GM20431 (cell line): Measurements from ENCODE around the gene GABARAPL1.
"Not testable (repeated sequence)": the region's sequence is repeated elsewhere in the genome, so short reads cannot be mapped to it uniquely, and the experiment has no call there.

Source experiments
- in situ Hi-C: fragments of 300-500 bp; cut with MseI, MboI; formaldehyde crosslinking; loops from one replicate; pipeline ENCODE4 v1.15.0; 2020; ENCODE audit warnings: low sequenced_read_pairs; ENCODE audit not compliant: unreplicated experiment

The GABARAPL1 gene

GRCh38 chr12:10212739-10213131, at the start of gene GABARAPL1:
Gene GABARAPL1, plus strand, starts transcription at chr12:10212877. Its CDS starts 253 bp downstream, at chr12:10213130.
- in situ Hi-C loops: no loop called here

GRCh38 chr12:10163084-10163483, 49.6 kb upstream of the GABARAPL1 start:
- in situ Hi-C loops: no loop called here

GRCh38 chr12:10165421-10165820, 47.3 kb upstream of the GABARAPL1 start:
- in situ Hi-C loops: no loop called here

- in situ Hi-C loops: no loop called here
These were observed 45.1 kb upstream of the GABARAPL1 start for GRCh38 chr12:10167599-10167998.

- in situ Hi-C loops: no loop called here
These were observed 43.6 kb upstream of the GABARAPL1 start for GRCh38 chr12:10169104-10169503.

GRCh38 chr12:10170216-10170615, 42.5 kb upstream of the GABARAPL1 start:
- in situ Hi-C loops: no loop called here

- in situ Hi-C loops: no loop called here
These were observed 40.5 kb upstream of the GABARAPL1 start, which contains the start of gene OLR1 for GRCh38 chr12:10171973-10172728. Gene OLR1, minus strand, starts transcription at chr12:10172132. Its CDS starts 55 bp downstream, at chr12:10172077.

GRCh38 chr12:10174986-10175614, 37.6 kb upstream of the GABARAPL1 start:
- in situ Hi-C loops: no loop called here

GRCh38 chr12:10175846-10176636, 36.6 kb upstream of the GABARAPL1 start:
- in situ Hi-C loops: no loop called here

GRCh38 chr12:10178821-10179220, 33.9 kb upstream of the GABARAPL1 start, which contains the start of gene TMEM52B:
Gene TMEM52B, plus strand, starts transcription at chr12:10179032. Its CDS starts 543 bp downstream, at chr12:10179575.
- in situ Hi-C loops: no loop called here

- in situ Hi-C loops: no loop called here
These were observed 32.9 kb upstream of the GABARAPL1 start for GRCh38 chr12:10179776-10180181.

- in situ Hi-C loops: no loop called here
These were observed 30.2 kb upstream of the GABARAPL1 start for GRCh38 chr12:10182354-10183049.

- in situ Hi-C loops: no loop called here
These were observed 28.3 kb upstream of the GABARAPL1 start for GRCh38 chr12:10184261-10184843.

- in situ Hi-C loops: no loop called here
These were observed 26.4 kb upstream of the GABARAPL1 start for GRCh38 chr12:10186299-10186698.

- in situ Hi-C loops: not testable (repeated sequence)
These were observed 25.7 kb upstream of the GABARAPL1 start for GRCh38 chr12:10186958-10187357.

GRCh38 chr12:10189653-10190052, 23.0 kb upstream of the GABARAPL1 start:
- in situ Hi-C loops: no loop called here

GRCh38 chr12:10190558-10191388, 21.9 kb upstream of the GABARAPL1 start:
- in situ Hi-C loops: no loop called here

- in situ Hi-C loops: no loop called here
These were observed 20.8 kb upstream of the GABARAPL1 start for GRCh38 chr12:10191865-10192264.

- in situ Hi-C loops: no loop called here
These were observed 18.5 kb upstream of the GABARAPL1 start for GRCh38 chr12:10194160-10194670.
